TTC549 (cell line): ENCODE data around the gene GATA6.

Experiments
- FAIRE-seq: peaks from 2 replicates; lab custom pipeline; 2012; peaks lifted over from hg19 to GRCh38; lab: Jason Lieb, UNC

Gene GATA6

GRCh38 chr18:22169011-22169888 lies at the start of gene GATA6:
Gene GATA6 (plus strand): TSS chr18:22169589. CDS start chr18:22171145, 1,556 bp downstream.
- no peak for FAIRE-seq

GRCh38 chr18:22124970-22125369 lies 44.4 kb upstream of the GATA6 start:
- FAIRE-seq: no peak

- FAIRE-seq: no peak
Observed at GRCh38 chr18:22128954-22129353, 40.4 kb upstream of the GATA6 start.

GRCh38 chr18:22129778-22130177 lies 39.6 kb upstream of the GATA6 start:
- no peak for FAIRE-seq

DNA sequence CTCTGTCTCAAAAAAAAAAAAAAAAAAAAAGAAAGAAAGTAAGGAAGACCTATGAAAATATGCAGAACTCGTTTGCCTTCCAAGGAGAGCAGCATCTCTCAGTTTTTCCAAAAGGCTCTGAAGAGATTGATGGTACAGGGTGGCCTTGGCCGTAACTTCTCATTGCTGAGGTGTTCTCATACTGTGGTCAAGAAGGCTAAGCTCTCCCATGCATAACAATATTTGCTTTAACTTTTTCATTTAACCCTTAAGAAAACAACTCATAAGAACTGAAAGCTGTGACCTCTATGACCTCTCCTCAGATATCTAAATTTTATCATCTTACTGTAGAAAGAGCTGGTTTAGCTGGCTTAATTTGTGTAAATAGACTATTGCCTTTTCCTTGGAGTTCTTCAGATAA lies 37.1 kb upstream of the GATA6 start:
- FAIRE-seq: no peak

DNA sequence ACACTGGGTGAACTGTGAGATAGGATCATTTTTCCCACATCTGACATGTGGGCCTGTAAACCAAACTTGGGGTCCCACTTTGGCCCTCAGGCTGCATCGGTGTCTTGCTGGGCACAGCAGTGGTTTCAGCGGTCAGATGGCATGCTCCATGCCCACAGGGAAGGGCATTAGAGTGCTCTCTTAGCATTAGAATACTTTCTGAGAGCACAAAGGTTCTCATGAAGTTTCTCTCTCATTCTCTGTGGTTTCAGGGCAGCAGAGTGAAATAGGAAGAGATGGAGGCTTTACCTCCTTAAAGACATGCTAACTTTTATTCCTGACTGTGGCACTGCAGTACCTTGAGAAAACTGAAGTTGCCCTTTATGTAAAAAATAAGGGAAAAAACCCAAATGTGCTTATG lies 36.6 kb upstream of the GATA6 start:
- FAIRE-seq: no peak

GRCh38 chr18:22136395-22136794 lies 33.0 kb upstream of the GATA6 start:
- FAIRE-seq: no peak

- FAIRE-seq: no peak
Observed at GRCh38 chr18:22141211-22141610, 28.2 kb upstream of the GATA6 start.

GRCh38 chr18:22143347-22144340 lies 25.7 kb upstream of the GATA6 start:
- FAIRE-seq: no peak

- no peak for FAIRE-seq
Observed at GRCh38 chr18:22145160-22145559, 24.2 kb upstream of the GATA6 start.

- no peak for FAIRE-seq
Observed at GRCh38 chr18:22149710-22150109, 19.7 kb upstream of the GATA6 start.

- no peak for FAIRE-seq
Observed at GRCh38 chr18:22152093-22152492, 17.3 kb upstream of the GATA6 start.

DNA sequence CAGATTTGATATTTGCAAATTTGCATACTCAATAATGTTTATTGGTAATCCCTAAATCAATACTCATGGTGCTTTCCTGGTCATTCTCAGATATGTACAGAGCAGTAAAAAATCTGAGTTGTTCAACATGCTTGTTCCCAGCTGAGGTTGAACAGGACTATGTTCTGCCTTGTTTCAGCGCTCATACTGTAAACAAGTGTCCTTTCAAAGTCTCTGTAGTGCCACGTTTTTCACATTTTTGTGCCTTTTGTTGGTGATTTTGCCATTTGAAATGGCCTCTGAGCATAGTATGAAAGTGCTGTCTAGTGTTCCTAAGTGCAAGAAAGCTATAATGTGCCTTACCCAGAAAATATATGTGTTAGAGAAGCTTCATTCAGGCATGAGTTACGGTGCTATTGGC lies 16.0 kb upstream of the GATA6 start:
- no peak for FAIRE-seq

- FAIRE-seq: no peak
Observed at GRCh38 chr18:22155584-22155983, 13.8 kb upstream of the GATA6 start.

DNA sequence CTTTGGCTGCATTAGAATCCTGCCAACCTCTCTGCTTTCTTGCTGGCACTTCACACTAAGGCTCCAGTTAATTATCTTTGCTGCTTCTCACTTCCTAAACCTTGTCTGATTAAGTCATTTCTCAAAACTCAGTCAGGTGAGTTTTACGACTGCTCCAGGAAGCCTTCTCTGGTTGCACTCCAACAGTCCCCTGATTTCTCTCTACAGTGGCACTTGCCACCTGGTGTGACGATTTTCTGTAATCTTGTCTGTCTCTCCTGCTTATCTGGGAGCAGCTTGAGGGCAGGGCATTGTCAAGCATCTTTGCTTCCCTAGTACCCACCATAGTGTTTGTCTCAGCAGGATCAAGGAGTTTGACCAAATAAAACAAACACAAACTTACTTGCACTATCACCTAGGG lies 10.4 kb upstream of the GATA6 start:
- FAIRE-seq: no peak

DNA sequence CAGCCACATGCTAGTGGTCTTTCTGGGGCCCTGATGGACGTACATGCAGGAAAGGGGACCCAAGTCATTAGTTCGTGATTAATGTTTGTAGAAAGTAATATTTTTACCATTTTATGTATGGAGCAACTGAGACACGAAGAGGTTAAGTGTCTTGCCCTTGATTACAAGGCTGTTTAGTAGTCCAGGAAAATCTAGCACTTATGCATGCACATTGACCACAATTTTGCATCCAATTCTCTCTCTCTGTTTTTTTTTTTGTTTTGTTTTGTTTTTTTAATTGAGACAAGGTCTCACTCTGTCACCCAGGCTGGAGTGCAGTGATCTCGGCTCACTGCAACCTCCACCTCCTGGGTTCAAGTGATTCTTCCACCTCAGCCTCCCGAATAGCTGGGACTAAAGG lies 8.3 kb upstream of the GATA6 start:
- no peak for FAIRE-seq

GRCh38 chr18:22163416-22164161 lies 5.8 kb upstream of the GATA6 start:
- no peak for FAIRE-seq

GRCh38 chr18:22164337-22165048 lies 4.9 kb upstream of the GATA6 start:
- no peak for FAIRE-seq

DNA sequence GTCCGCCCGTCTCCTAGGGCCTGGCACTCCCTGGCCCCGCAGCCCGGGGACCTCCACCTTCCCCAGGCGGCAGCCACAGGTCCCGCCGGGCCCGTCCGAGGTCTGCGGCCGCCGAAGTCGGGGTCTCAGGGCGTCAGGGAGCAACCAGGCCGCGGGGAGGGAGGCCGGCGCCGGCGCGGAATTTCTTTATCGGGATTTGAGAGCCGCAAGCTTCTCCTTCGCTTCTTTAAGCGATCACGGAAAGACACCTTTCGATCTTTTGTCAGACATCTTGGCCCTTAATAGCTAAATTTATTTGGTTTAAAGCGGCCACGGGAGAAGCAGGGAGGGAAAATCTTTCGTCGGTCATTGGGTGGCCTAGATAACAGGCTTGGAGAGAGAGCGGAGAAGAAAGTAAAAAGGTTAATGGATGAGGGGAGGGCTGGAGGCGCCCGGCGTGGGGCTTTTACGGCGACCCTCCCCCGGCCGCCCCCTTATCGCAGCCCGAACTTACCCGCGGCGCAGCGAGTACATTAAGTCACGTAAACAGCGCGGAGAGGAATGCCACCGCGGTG lies 4.3 kb upstream of the GATA6 start:
- no peak for FAIRE-seq

- no peak for FAIRE-seq
Observed at GRCh38 chr18:22165603-22166068, 3.8 kb upstream of the GATA6 start.
